Testis (tissue), 3 donors: ENCODE data around the gene MACF1. TPM values are rescaled to one million over a fixed set of nuclear protein-coding genes. Genes with fewer than 3 reads are reported as not detected.

Source experiments
- DNase-seq: peaks from one replicate; pipeline ENCODE4 v3.0.0-alpha.2; 2019
- H3K27ac ChIP-seq, 2 donors: fragments of 200-600 bp; sonication (generic); one replicate each; pipeline ENCODE4 v1.5.1; 2019
- H3K27me3 ChIP-seq: fragments of 200-600 bp; sonication (generic); one replicate; pipeline ENCODE4 v1.5.1; 2019
- H3K36me3 ChIP-seq: fragments of 200-600 bp; sonication (generic); one replicate; pipeline ENCODE4 v1.5.1; 2017; ENCODE audit warnings: low read depth; ENCODE audit errors: missing control alignments
- H3K4me1 ChIP-seq: fragments of 200-600 bp; sonication (generic); one replicate; pipeline ENCODE4 v1.5.1; 2019
- H3K4me3 ChIP-seq, 2 donors: fragments of 200-600 bp; sonication (generic); one replicate each; pipeline ENCODE4 v1.5.1; 2017 to 2019
- H3K9me3 ChIP-seq: fragments of 200-600 bp; sonication (generic); one replicate; pipeline ENCODE4 v1.5.1; 2017
- POLR2A ChIP-seq: fragments of 450-650 bp; IDR thresholded peaks from one replicate; pipeline ENCODE4 v1.6.1; 2017; ENCODE audit warnings: antibody characterized with exemption, mild to moderate bottlenecking, moderate library complexity
- WGBS, 2 donors: methylation state at CpG; one replicate each; pipeline ENCODE4 v1.1.5; 2018; 5-methylcytosine and 5-hydroxymethylcytosine counted together
- intact Hi-C: fragments of 100-400 bp; cut with DNase I; formaldehyde crosslinking; loops from one replicate; pipeline ENCODE4 v1.15.1; 2023; ENCODE audit warnings: low total_unique reads
- polyA plus RNA-seq: library from polyadenylated mRNA; stranded (reverse); fragments of 350-450 nt; fragmentation: Illumina TruSeq; extraction: RNeasy Lipid Tissue Mini Kit (QIAGEN cat#74804); gene quantifications from one replicate; pipeline ENCODE4 v1.2.3, GENCODE V29; 2014; ENCODE audit warnings: low read depth, low replicate concordance; ENCODE audit not compliant: insufficient read depth
- total RNA-seq, 2 donors: library from RNA; depleted of rRNA; stranded (reverse); fragments of >200 nt; gene quantifications; one replicate each; pipeline ENCODE4 v1.2.3, GENCODE V29; 2016
- TF ChIP-seq, protein P1 (sequence below), 3 experiments: fragments of 450-650 bp in 2 of 3; fragments of 200-600 bp in 1 of 3; sonication (generic) in 1 of 3; IDR thresholded peaks; one replicate each; pipeline ENCODE4 v1.5.1; 2016 to 2019; ENCODE audit warnings: antibody characterized with exemption in 3 of 3, mild to moderate bottlenecking in 2 of 3, moderate library complexity in 1 of 3

The MACF1 gene
- total and polyA plus RNA-seq, 3 donors from 2014 or later = 136 to 494 (median 422) TPM

DNA sequence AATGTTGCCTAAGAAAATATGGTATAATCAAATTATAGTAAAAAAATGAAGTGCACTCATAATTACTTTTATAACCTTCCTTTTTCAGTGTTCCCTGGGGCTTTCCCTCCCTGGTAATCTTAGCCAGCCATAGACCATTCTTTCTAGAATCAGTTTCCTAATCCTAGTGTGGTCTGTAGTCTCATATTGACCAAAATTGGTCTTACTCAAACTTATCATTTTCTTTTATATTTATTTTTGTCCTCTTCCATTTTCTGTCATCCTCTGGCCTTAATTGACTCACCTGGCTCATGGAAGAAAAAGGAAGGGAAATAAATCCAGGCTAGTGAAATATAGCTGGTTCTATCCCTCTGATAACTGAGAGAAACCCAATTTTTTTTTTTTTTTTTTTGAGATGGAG, 216.0 kb downstream of the MACF1 start:
- Histone ChIP-seq H3K4me3 (no peak overlapping the region), H3K9me3 (no peaks in the 10 kb centered on the region), H3K27me3 (no peaks in the 10 kb centered on the region), H3K27ac (no peak overlapping the region), H3K36me3 (no peaks in the 10 kb centered on the region), H3K4me1 (peaks cover 10% of the 10 kb centered on the region)
- intact Hi-C loops = no loop called here
- no peak for DNase-seq
- no peak for TF ChIP-seq POLR2A
- TF ChIP-seq, protein P1, sequence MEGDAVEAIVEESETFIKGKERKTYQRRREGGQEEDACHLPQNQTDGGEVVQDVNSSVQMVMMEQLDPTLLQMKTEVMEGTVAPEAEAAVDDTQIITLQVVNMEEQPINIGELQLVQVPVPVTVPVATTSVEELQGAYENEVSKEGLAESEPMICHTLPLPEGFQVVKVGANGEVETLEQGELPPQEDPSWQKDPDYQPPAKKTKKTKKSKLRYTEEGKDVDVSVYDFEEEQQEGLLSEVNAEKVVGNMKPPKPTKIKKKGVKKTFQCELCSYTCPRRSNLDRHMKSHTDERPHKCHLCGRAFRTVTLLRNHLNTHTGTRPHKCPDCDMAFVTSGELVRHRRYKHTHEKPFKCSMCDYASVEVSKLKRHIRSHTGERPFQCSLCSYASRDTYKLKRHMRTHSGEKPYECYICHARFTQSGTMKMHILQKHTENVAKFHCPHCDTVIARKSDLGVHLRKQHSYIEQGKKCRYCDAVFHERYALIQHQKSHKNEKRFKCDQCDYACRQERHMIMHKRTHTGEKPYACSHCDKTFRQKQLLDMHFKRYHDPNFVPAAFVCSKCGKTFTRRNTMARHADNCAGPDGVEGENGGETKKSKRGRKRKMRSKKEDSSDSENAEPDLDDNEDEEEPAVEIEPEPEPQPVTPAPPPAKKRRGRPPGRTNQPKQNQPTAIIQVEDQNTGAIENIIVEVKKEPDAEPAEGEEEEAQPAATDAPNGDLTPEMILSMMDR (IDR thresholded peaks at IDR 0.05) = no peak

DNA sequence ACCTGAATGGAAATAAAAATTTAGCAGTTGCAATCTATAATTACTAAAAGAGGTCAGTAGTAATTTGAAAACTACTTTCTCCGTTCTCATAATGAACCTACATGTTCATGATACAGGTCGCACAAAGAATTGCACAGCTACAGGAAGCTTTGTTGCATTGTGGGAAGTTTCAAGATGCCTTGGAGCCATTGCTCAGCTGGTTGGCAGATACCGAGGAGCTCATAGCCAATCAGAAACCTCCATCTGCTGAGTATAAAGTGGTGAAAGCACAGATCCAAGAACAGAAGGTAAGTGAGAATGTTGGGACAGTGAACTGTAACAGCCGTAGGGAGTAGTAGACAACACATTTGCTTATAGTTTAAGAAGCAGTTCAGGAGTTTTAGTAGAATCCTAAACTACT, 218.1 kb downstream of the MACF1 start:
- intact Hi-C loops = no loop called here

DNA sequence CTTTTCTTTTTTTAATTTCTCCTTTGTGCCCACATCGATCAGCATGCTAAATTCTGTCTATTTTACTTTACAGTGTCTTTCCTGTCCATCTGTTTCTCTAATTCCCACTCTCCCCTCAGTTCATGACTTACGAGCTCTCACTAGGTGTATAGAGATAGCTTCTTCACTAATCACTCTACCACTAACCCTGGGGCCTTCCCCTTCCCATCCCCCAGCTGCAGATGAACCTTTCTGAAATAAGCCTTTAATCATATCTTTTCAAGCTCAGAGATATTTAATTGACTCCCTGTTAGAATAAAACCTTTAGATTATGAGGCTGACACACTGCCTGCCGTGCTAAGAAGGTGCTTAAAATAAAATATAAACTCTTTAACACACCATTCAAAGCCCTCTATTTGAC, 220.7 kb downstream of the MACF1 start:
- Histone ChIP-seq H3K4me1 (peaks cover 3% of the 10 kb centered on the region), H3K4me3 (no peak overlapping the region), H3K9me3 (no peaks in the 10 kb centered on the region), H3K27ac (no peak overlapping the region), H3K36me3 (no peaks in the 10 kb centered on the region), H3K27me3 (no peaks in the 10 kb centered on the region)
- DNase-seq = no peak
- TF ChIP-seq POLR2A = no peak
- TF ChIP-seq, protein P1 (IDR thresholded peaks at IDR 0.05) = no peak
- 92 to 95% methylated on average over 3 of the region's 3 CpGs for WGBS, 2 donors
- intact Hi-C loops = no loop called here

More for the DNA sequence above, 218.1 kb downstream of the MACF1 start:
- TF ChIP-seq POLR2A = no peak
- TF ChIP-seq, protein P1 (IDR thresholded peaks at IDR 0.05) = no peak
- DNase-seq = no peak
- H3K4me3 ChIP-seq = no peak overlapping the region
- no peak overlapping the region for H3K27ac ChIP-seq
- no peaks in the 10 kb centered on the region for H3K27me3 ChIP-seq
- H3K4me1 ChIP-seq = peaks cover 10% of the 10 kb centered on the region
- no peaks in the 10 kb centered on the region for H3K36me3 ChIP-seq
- 89 to 92% methylated on average over 4 of the region's 4 CpGs for WGBS, 2 donors
- no peaks in the 10 kb centered on the region for H3K9me3 ChIP-seq

DNA sequence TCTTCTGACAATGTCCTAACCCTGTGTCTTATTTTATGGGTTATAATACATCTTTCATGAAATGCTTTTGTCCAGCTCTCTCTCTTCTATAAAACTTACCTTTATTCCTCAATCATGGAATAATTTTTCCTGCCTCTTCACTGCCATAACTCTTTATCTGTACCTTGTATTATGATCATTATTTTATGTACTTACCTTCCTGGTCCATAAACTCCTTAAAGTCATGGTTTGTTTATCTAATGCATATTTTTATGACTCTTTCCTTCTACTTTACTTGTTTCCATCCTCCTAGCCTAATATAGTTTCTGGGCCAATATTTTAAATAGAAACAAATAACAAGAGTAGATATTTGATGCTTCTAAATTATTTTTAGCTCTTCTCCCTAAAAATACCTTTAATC, 221.1 kb downstream of the MACF1 start:
- Histone ChIP-seq H3K27ac (no peak overlapping the region), H3K4me1 (no peaks in the 10 kb centered on the region), H3K27me3 (no peaks in the 10 kb centered on the region), H3K36me3 (no peaks in the 10 kb centered on the region), H3K9me3 (no peaks in the 10 kb centered on the region), H3K4me3 (no peak overlapping the region)
- intact Hi-C loops = no loop called here
- TF ChIP-seq POLR2A = no peak
- TF ChIP-seq, protein P1 (IDR thresholded peaks at IDR 0.05) = no peak
- no peak for DNase-seq

DNA sequence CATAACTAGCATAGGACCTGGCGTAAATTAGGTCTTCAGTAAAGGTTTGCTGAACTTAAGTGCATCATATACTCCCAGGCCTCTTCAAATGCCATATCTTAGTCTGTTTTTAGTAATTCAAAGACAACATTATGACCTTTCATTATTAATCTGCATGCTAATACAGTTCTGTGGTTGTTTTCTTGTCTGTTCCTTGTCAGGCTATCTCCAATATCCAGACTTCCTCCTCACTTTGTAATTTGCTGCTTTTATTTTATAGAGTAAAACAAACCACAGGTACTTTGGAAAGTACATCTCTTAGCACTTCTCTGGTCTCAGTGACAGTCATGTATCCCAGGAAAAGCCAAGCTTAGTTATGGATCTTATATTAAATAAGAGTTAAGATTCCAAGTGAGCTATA, 221.9 kb downstream of the MACF1 start:
- Histone ChIP-seq H3K27ac (no peak overlapping the region), H3K4me1 (no peaks in the 10 kb centered on the region), H3K9me3 (no peaks in the 10 kb centered on the region), H3K36me3 (no peaks in the 10 kb centered on the region), H3K27me3 (no peaks in the 10 kb centered on the region), H3K4me3 (no peak overlapping the region)
- 90 to 100% methylated on average over 1 of the region's 1 CpG for WGBS, 2 donors
- TF ChIP-seq, protein P1 (IDR thresholded peaks at IDR 0.05) = no peak
- no peak for TF ChIP-seq POLR2A
- DNase-seq = no peak
- intact Hi-C loops = no loop called here
